BJ (cell line): ENCODE results near the gene DDX31. TPM values are rescaled to one million over a fixed set of nuclear protein-coding genes. Genes with fewer than 3 reads are reported as not detected.

ENCODE experiments used
- CTCF ChIA-PET: fragments of 350-600 bp; formaldehyde crosslinking; extraction: SDS; loops from one replicate; lab custom pipeline; 2021; ENCODE audit warnings: antibody characterized with exemption, inconsistent platforms; lab: Yijun Ruan, JAX
- POLR2A ChIA-PET: fragments of 300-600 bp; sonication (Branson Sonifier 250); formaldehyde crosslinking; extraction: SDS; loops from one replicate; lab custom pipeline; 2021; ENCODE audit warnings: antibody characterized with exemption; lab: Charles Lee
- DNase-seq: peaks from one replicate; pipeline ENCODE4 v3.0.0-alpha.2; 2011; ENCODE audit warnings: low read depth
- H3K27me3 ChIP-seq: 2 replicates; pipeline ENCODE4 v1.6.0; 2011; ENCODE audit warnings: low read length; ENCODE audit not compliant: control insufficient read depth, insufficient read depth
- H3K36me3 ChIP-seq: 2 replicates; pipeline ENCODE4 v1.5.1; 2011; ENCODE audit warnings: low read length; ENCODE audit not compliant: control insufficient read depth, insufficient read depth
- H3K4me3 ChIP-seq: 2 replicates; pipeline ENCODE4 v1.5.1; 2011; ENCODE audit warnings: low read depth, mild to moderate bottlenecking, control low read depth, low read length
- polyA plus RNA-seq: library from polyadenylated mRNA; depleted of rRNA; stranded (reverse); fragments of >200 nt; gene quantifications from 2 replicates; pipeline ENCODE4 v1.2.3, GENCODE V29; 2011
- TF ChIP-seq, protein P1 (sequence below): IDR thresholded peaks from 2 replicates; pipeline ENCODE4 v1.5.1; 2011; ENCODE audit warnings: low read depth, mild to moderate bottlenecking, control low read depth, inconsistent platforms, low read length, moderate library complexity; ENCODE audit not compliant: insufficient read depth

The DDX31 gene
- polyA plus RNA-seq, 1 experiment, result 12.3 TPM

DNA sequence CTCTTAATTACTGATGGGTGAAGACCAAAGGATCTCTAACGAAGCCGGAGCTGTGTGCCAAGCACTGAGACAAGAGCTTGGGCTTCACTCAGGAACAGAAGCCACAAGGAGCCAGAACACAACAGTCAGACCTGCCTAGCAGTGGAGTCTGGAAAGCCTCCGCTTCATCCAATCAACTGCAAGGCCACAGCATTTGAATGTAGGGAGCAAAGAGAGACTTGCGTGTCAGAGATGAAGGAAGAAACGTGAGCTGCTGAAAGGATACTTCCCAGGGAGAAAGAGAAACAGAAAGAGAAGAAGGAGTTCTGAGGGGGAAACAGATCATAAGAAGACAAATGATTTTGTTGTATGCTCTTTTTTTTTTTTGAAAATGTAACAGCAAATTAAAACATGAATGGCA lies 43.5 kb downstream of the DDX31 start:
- no peak for DNase-seq
- peaks cover 6% of the 10 kb centered on the region for H3K36me3 ChIP-seq
- CTCF ChIA-PET, result no interaction called here

DNA sequence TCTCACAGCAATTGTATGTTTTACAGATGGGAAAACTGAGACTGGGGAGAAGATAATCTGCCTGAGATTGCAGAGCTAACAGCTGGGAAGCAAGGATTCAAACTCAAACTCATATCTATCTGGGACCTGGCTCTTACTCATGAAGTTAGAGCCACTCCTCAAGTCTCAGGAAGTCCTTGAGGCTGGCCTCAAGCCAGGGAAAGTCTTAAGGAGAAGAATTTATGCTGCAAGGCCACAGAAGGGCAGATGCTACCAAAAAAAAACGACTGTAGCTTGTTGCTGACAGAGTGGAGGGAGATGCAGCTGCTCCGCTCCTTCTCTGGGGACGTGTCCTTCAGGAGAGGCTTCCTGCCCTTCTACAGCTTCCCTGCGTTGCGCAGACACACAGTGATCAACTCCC lies 47.6 kb downstream of the DDX31 start:
- DNase-seq, result no peak
- no peaks in the 10 kb centered on the region for H3K27me3 ChIP-seq
- TF ChIP-seq, protein P1, sequence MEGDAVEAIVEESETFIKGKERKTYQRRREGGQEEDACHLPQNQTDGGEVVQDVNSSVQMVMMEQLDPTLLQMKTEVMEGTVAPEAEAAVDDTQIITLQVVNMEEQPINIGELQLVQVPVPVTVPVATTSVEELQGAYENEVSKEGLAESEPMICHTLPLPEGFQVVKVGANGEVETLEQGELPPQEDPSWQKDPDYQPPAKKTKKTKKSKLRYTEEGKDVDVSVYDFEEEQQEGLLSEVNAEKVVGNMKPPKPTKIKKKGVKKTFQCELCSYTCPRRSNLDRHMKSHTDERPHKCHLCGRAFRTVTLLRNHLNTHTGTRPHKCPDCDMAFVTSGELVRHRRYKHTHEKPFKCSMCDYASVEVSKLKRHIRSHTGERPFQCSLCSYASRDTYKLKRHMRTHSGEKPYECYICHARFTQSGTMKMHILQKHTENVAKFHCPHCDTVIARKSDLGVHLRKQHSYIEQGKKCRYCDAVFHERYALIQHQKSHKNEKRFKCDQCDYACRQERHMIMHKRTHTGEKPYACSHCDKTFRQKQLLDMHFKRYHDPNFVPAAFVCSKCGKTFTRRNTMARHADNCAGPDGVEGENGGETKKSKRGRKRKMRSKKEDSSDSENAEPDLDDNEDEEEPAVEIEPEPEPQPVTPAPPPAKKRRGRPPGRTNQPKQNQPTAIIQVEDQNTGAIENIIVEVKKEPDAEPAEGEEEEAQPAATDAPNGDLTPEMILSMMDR, result no peak
- peaks cover 5% of the 10 kb centered on the region; the same call in 1 of the 2 replicates for H3K36me3 ChIP-seq
- POLR2A ChIA-PET, result no interaction called here
- CTCF ChIA-PET, result interaction anchor here (0.6 kb wide), 1 partner anchor 35 kb away, joined by 4 read pairs; no protein-coding TSS in a partner anchor
- H3K4me3 ChIP-seq, result no peak overlapping the region

More for the DNA sequence above, 43.5 kb downstream of the DDX31 start:
- TF ChIP-seq, protein P1, result no peak
- no peak overlapping the region for H3K4me3 ChIP-seq
- no peaks in the 10 kb centered on the region for H3K27me3 ChIP-seq
- POLR2A ChIA-PET, result no interaction called here

DNA sequence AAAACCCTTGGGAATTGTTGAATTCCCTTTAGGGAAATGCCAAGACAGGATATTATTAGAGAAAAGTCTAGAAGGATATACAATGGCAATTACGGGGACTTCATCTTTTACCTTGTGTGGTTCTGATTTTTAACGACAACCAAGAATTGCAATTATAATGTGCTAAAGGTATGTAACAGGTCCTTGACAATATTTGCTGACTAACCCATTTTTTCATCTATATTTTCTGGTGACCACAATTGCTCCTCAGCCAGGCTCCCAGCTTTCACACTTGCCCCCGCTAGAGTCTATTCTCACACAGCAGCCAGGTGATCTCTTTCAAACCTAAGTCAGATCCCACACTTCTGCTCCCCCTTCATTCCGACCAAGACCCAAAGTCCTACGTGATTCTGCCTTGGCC lies 53.1 kb downstream of the DDX31 start:
- ChIA-PET POLR2A (no interaction called here), CTCF (interaction anchor here (0.7 kb wide), 1 partner anchor 13 kb away, joined by 3 read pairs; no protein-coding TSS in a partner anchor)
- DNase-seq, result no peak
- TF ChIP-seq, protein P1, result no peak
- Histone ChIP-seq H3K27me3 (no peaks in the 10 kb centered on the region), H3K4me3 (no peak overlapping the region), H3K36me3 (peaks cover 7% of the 10 kb centered on the region)

DNA sequence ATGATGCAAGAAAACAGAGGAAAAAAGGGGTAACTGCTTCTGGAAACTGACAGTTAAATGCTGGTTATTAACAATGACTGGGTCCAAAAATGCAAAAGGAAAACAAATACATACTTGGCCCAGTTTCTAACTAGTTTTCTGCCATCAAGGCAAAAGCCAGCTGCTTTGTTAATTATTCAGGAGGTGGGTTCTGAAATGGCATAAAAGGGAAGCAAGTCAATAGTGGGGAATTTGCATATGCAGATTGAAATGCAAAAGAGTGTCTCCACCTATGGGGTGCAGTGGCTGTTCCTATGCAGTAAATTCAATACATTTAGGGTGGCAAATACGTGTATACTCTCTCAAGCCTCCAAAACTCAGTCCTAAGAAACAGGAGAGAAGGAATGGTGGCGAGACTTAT lies 54.0 kb downstream of the DDX31 start:
- H3K4me3 ChIP-seq, result no peak overlapping the region
- H3K27me3 ChIP-seq, result no peaks in the 10 kb centered on the region
- ChIA-PET POLR2A (no interaction called here), CTCF (no interaction called here)
- H3K36me3 ChIP-seq, result peaks cover 11% of the 10 kb centered on the region
- TF ChIP-seq, protein P1, result no peak
- DNase-seq, result no peak

DNA sequence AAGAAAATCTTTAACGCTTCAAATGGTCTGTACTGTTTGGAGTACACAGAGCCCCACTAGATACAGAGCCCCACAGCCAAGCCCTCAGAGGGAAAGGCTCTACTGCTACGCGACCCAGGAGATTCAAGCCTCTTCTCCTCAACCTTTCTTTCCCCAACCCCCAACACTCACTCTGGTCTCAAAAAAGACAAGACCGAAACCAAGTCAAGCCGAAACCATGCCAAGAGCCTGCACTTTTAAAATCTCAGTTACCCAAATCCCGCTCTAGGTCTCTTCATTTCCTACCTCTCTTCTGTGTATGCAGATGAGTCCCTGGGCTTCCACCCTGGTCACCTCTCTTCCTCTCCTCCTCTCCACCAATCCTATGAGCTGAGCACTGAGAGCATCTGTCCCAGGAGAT lies 55.5 kb downstream of the DDX31 start:
- TF ChIP-seq, protein P1, result no peak
- CTCF ChIA-PET, result no interaction called here
- POLR2A ChIA-PET, result no interaction called here
- Histone ChIP-seq H3K36me3 (peaks cover 11% of the 10 kb centered on the region), H3K27me3 (no peaks in the 10 kb centered on the region), H3K4me3 (no peak overlapping the region)
- DNase-seq, result no peak
